Measurements from ENCODE around the gene TRAPPC8.

GRCh38 chr18:31860488-31860887 lies 82.4 kb downstream of the TRAPPC8 start:
- TF ChIP-seq CTCF (IDR thresholded peaks at IDR 0.05) (no peak), RAD21 (conservative IDR thresholded peaks at IDR 0.05 in 1 of 2, IDR thresholded peaks at IDR 0.05 in 1 of 2) (no peak), E2F6 (IDR thresholded peaks at IDR 0.05; ENCODE audit: borderline replicate concordance, low read depth) (no peak), REST (IDR thresholded peaks at IDR 0.05) (no peak), KDM1A (IDR thresholded peaks at IDR 0.05; ENCODE audit: low read depth) (no peak), MAFK (IDR thresholded peaks at IDR 0.05; ENCODE audit: partially characterized antibody) (no peak), MYC (IDR thresholded peaks at IDR 0.05; ENCODE audit: borderline replicate concordance, low read length) (no peak), MAX (IDR thresholded peaks at IDR 0.05) (no peak), EP300 (IDR thresholded peaks at IDR 0.05) (no peak), USF2 (IDR thresholded peaks at IDR 0.05) (no peak)

Data from A549 (cell line).